ENCODE results near the gene KLF11.
A peak's percentile ranks its signal among the peaks of the same experiment; 100 is the strongest.
"Not testable (repeated sequence)": the region's sequence is repeated elsewhere in the genome, so short reads cannot be mapped to it uniquely, and the experiment has no call there.

Gene KLF11

DNA sequence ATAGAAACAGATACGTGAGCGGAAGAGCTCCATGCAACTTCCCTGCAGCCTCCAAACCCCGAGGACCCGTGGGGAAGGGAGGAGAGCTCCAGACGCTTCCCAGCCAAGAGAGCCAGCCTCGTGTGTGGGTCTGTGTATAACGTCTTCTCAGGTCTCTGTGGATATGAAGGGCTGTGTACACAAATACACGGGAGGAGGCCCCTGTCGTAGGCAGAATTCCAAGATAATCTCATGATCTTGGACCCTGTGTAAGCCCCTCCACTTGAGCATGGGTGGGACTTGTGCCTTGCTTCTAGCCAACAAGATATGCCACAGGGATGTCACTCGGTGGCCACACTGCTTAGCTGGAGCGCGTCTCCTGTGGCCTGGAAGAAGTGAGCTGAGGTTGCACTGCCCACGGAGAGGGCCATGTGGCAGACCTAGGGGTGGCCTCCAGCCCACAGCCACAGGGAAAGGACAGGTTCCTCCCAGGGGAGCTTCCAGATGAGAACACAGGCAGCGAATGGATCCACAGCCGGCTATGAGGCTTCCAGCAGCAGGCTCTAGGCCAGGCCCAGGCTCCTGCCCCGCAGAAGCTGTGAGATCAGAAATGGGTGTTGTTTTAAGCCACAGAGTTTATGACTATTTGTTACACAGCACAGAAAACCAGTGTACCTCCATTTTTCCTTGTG is 15.6 kb upstream of the KLF11 start:
- no peak for DNase-seq

GRCh38 chr2:10028407-10028987 is 14.9 kb upstream of the KLF11 start:
- no peak for DNase-seq

GRCh38 chr2:10028988-10029874 is 14.1 kb upstream of the KLF11 start:
- DNase-seq, result peak; percentile 61

GRCh38 chr2:10029875-10030223 is 13.5 kb upstream of the KLF11 start:
- no peak for DNase-seq

DNA sequence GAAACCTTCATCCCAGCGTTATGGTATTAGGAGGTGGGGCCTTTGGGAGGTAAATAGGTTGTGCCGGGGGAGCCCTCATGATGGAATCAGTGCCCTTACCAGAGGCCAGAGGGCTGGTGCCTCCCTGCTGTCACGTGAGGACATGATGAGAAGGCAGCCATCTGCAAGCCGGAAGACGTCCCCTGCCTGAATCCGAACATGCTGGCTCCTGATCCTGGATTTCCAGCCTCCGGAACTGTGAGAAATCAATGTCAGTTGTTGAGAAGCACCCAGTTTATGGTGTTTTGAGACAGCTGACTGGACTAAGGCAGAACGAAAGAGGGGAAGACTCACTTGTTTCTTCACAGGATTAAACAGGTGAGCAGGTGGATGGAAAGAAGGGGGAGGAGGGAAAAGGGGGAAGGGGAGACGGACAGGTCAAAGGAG is 13.0 kb upstream of the KLF11 start:
- DNase-seq, result no peak

GRCh38 chr2:10030798-10031197 is 12.6 kb upstream of the KLF11 start:
- DNase-seq, result not testable (repeated sequence)

DNA sequence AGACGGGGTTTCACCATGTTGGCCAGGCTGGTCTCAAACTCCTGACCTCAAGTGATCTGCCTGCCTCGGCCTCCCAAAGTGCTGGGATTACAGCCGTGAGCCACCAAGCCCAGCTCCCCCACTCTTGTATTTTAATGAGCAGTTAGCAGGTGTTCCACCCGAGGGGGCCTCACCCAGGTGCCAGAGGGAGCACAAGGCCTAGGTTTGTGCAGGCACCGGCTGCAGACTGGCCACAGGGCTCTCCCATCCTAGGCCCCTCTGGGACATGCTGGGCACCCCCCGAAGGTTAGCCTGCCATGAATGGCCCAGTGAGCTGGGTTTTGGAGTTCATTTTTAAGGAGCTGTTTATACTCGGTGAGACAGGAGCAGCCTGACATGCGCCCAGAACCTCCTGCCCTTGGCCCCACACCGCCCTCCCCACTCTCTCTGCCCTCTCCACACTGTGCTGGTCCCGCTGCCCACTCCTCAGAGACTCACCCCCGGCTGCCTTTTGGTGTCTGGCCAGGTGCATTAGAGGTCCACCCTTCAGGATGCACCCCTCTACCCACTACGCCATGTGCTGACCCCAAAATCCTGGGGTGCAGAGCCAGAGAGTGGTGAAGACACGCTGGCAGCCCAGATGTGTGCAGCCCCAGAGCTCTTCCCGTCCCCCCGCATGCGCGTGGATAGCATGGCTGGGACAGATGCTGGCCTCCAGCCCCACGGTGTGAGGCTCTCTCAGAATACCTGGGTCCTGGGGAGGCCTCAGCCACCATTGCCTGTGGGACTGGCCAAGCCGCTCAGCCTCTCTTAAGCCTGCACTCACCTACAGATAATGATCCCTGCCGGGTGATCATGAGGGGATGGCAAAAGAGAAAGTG is 11.2 kb upstream of the KLF11 start:
- no peak for DNase-seq

GRCh38 chr2:10032746-10033105 is 10.6 kb upstream of the KLF11 start:
- no peak for DNase-seq

- no peak for DNase-seq
Measured at GRCh38 chr2:10033251-10034006, 9.9 kb upstream of the KLF11 start.

DNA sequence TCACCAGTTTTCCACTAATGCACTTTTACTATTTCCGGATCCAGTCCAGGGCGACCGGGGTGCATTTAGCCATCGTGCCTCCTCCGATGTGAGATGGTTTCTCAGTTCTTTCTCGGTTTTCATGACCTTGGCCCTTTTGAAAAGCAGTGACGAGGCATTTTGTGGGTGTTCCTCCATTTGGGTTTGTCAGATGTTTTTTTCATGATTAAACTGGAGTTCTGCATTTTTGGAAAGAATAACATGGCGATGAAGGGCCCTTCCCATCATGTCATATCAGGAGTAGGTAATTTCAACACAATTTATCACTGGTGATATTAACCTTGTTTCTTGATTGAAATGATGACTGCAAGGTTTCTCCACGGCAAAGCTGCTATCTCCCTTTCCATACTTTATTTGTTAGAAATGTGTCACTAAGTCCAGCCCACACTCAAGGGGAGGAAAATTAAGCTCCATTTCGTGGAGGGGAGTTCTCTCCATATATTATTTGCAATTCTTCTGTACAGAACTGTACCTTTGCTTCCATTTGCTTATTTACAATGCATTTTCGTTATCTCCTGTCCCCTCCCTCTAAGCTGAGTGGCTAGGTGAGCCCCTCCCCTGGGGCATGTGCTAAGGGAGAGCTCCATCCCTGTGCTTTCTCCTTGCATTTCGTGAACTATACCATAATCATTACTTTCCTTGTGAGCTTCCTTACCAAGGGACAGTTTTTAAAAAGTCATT is 8.9 kb upstream of the KLF11 start:
- no peak for DNase-seq

- no peak for DNase-seq
Measured at GRCh38 chr2:10035053-10035422, 8.3 kb upstream of the KLF11 start.

GRCh38 chr2:10035633-10036032 is 7.7 kb upstream of the KLF11 start:
- no peak for DNase-seq

- peak; percentile 67 for DNase-seq
Measured at GRCh38 chr2:10036095-10036884, 7.1 kb upstream of the KLF11 start.

DNA sequence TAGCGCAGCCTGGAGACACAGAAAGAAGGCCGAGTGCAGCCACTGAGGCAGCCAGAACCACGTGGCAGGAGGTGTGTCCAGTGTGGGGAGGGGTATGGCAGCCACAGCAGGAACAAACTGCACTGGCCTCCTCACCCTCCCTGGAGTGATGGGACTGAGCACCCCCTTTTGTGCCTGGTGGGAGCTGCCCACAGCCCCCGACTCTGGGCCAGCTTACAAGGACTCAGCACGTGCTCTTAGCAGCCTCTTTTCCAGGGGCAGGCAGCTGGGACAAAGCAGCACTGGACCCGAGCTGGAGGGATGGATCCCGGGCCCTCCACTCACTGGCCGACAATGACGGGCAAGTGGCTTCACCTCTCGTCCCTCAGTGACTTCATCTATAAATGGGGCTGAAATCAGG is 5.2 kb upstream of the KLF11 start:
- DNase-seq, result no peak

- DNase-seq, result no peak
Measured at GRCh38 chr2:10038716-10039115, 4.6 kb upstream of the KLF11 start.

DNA sequence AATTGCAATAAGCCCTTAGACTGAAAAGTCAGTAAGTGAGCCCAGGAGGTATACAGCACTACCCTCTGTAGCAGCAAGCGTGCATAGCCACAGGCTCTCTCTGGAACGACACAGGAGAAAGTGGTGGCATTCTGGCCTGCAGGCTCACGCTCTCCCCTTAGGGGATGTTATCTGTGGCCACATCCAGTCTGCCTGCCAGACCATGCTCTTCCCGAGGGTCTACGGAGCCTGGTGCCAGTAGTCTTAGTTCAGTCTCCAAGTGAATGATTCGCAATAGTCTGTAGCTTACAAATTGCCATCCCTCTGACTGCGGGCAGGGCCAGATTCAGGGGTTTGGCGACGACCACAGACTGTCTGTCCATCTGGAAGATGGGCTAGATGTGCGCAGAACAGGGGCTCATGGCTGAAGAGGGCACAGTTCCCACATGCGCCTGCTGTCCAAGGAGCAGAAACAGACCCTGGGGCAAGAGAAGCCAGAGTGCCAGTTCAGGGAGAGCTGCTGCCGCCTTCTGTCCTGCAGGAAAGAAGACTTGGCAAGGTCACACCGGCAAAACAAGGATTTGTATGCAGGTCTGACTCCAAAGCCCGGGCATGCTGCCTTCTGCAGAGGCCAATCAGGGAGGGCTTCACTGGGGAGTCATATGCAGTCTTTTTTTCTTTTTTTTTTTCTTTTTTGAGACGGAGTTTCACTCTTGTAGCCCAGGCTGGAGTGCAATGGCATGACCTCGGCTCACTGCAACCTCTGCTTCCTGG is 3.5 kb upstream of the KLF11 start:
- DNase-seq, result no peak

GRCh38 chr2:10041711-10042110 is 1.6 kb upstream of the KLF11 start:
- DNase-seq, result no peak

DNA sequence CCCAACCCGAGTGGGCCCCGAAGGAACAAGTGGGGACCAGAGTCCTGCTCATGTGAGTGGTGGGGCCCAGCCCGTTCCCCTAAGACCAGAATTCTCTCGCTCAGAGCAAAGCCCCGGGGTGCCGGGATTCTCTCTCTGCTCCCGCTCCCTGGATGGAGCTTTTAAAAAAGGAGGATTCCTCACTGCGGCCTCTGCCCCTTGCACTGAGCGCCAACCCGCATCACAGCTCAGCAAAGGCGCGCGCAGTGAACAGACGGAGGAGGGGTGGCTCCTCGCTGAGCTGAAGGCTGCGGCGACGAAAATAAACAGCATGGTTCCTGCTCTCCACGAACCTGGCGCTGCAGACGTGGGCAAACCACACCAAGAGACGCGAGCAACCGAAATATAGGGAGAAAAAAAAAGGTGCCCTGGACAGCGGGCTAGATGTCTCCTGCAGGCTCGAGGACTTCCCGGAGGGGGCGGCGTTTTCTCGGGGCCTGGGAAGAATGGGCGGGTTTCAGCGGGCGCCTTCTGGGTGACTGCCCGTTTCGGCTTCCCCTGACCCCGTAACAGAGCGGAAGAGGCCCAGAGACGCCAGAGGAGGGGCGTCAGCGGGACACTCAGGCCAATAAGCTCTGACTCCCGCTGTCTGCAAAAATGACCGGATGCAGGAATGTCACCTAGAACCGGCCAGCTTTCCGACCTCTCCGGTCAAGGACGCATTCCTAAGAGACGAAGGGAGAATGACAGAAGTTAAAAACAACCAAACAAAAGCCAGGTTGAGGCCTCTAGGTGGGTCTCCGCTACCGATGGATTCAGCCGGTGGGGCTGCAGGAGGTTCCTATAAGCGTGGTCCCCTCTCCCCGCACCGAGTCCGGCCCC is 819 bp upstream of the KLF11 start:
- DNase-seq, result peak; percentile 42

All from stimulated activated CD8-positive, alpha-beta memory T cell treated with anti-CD3 and anti-CD28 coated beads, Interleukin-4, amount 100 ng/mL, for 48 hours (primary cell).